T-helper 2 cell treated with Interferon-gamma antibody and Interleukin-4, amounts not matched to agents 5 μg/mL and 100 μg/mL, for 36 hours (primary cell): ENCODE measurements around the gene TM2D1.
"Not testable (repeated sequence)": the region's sequence is repeated elsewhere in the genome, so short reads cannot be mapped to it uniquely, and the experiment has no call there.

Experiments
- DNase-seq: peaks from one replicate; pipeline ENCODE4 v3.0.0; 2021; ENCODE audit warnings: low spot score
- H3K27ac Mint-ChIP-seq: one replicate; pipeline ENCODE4 v1.8.0; 2021; ENCODE audit warnings: mild to moderate bottlenecking, mixed read lengths
- H3K27me3 Mint-ChIP-seq: one replicate; pipeline ENCODE4 v1.8.0; 2021; ENCODE audit warnings: low read depth, mixed read lengths
- H3K36me3 Mint-ChIP-seq: one replicate; pipeline ENCODE4 v1.8.0; 2021; ENCODE audit warnings: low read depth, mixed read lengths
- H3K4me1 Mint-ChIP-seq: one replicate; pipeline ENCODE4 v1.8.0; 2021; ENCODE audit warnings: low read depth, mixed read lengths
- H3K4me3 Mint-ChIP-seq: one replicate; pipeline ENCODE4 v1.8.0; 2022; ENCODE audit warnings: mild to moderate bottlenecking, moderate library complexity, mixed read lengths
- H3K9me3 Mint-ChIP-seq: one replicate; pipeline ENCODE4 v1.8.0; 2021; ENCODE audit warnings: mixed read lengths

Gene TM2D1

GRCh38 chr1:61741711-61742619 lies 17.0 kb upstream of the TM2D1 start, which contains the start of gene PATJ:
Gene PATJ (plus strand): TSS chr1:61742480. CDS start chr1:61762893, 20,413 bp downstream.
- H3K27ac Mint-ChIP-seq, result peak within 1 kb of the TSS; percentile 69
- no peaks in the 10 kb centered on the region for H3K9me3 Mint-ChIP-seq
- peaks cover 21% of the 10 kb centered on the region for H3K4me1 Mint-ChIP-seq
- no peaks in the 10 kb centered on the region for H3K36me3 Mint-ChIP-seq
- peak; percentile 36 for DNase-seq
- peak within 1 kb of the TSS; percentile 90 for H3K4me3 Mint-ChIP-seq
- peaks cover 3% of the 10 kb centered on the region for H3K27me3 Mint-ChIP-seq

- no peaks in the 10 kb centered on the region for H3K36me3 Mint-ChIP-seq
- H3K4me1 Mint-ChIP-seq, result peaks cover 20% of the 10 kb centered on the region
- no peak overlapping the region for H3K27ac Mint-ChIP-seq
- DNase-seq, result no peak
- H3K4me3 Mint-ChIP-seq, result peak overlapping the region; percentile 90
- H3K27me3 Mint-ChIP-seq, result peaks cover 3% of the 10 kb centered on the region
- H3K9me3 Mint-ChIP-seq, result no peaks in the 10 kb centered on the region
These were observed 16.1 kb upstream of the TM2D1 start for GRCh38 chr1:61740751-61741700.

GRCh38 chr1:61732726-61733125 lies 7.8 kb upstream of the TM2D1 start:
- H3K36me3 Mint-ChIP-seq, result no peaks in the 10 kb centered on the region
- peaks cover 3% of the 10 kb centered on the region for H3K27me3 Mint-ChIP-seq
- DNase-seq, result no peak
- H3K27ac Mint-ChIP-seq, result no peak overlapping the region
- no peaks in the 10 kb centered on the region for H3K9me3 Mint-ChIP-seq
- peaks cover 2% of the 10 kb centered on the region for H3K4me1 Mint-ChIP-seq
- H3K4me3 Mint-ChIP-seq, result no peak overlapping the region

- H3K27me3 Mint-ChIP-seq, DNase-seq, H3K9me3 Mint-ChIP-seq: not testable (repeated sequence)
These were observed 5.7 kb upstream of the TM2D1 start for GRCh38 chr1:61730679-61731078.

GRCh38 chr1:61727544-61727943 lies 2.6 kb upstream of the TM2D1 start:
- Mint-ChIP-seq H3K4me1 (peaks cover 17% of the 10 kb centered on the region), H3K4me3 (no peak overlapping the region), H3K27ac (no peak overlapping the region), H3K27me3 (peaks cover 3% of the 10 kb centered on the region), H3K9me3 (no peaks in the 10 kb centered on the region), H3K36me3 (peaks cover 7% of the 10 kb centered on the region)
- no peak for DNase-seq

More at GRCh38 chr1:61730679-61731078, 5.7 kb upstream of the TM2D1 start:
- not testable (repeated sequence) for H3K4me3 Mint-ChIP-seq, H3K4me1 Mint-ChIP-seq, H3K36me3 Mint-ChIP-seq, H3K27ac Mint-ChIP-seq

- H3K27me3 Mint-ChIP-seq, result no peaks in the 10 kb centered on the region
- H3K4me1 Mint-ChIP-seq, result peaks cover 17% of the 10 kb centered on the region
- DNase-seq, result no peak
- H3K9me3 Mint-ChIP-seq, result no peaks in the 10 kb centered on the region
- peak overlapping the region; percentile 98 for H3K27ac Mint-ChIP-seq
- H3K4me3 Mint-ChIP-seq, result peak overlapping the region; percentile 96
- peaks cover 15% of the 10 kb centered on the region for H3K36me3 Mint-ChIP-seq
These were observed 482 bp downstream of the TM2D1 start for GRCh38 chr1:61724506-61724812.

GRCh38 chr1:61718996-61719663 lies 5.8 kb downstream of the TM2D1 start:
- H3K27ac Mint-ChIP-seq, DNase-seq, H3K9me3 Mint-ChIP-seq, H3K4me3 Mint-ChIP-seq, H3K4me1 Mint-ChIP-seq, H3K27me3 Mint-ChIP-seq: not testable (repeated sequence)
- H3K36me3 Mint-ChIP-seq, result peaks cover 18% of the 10 kb centered on the region

- no peak overlapping the region for H3K4me3 Mint-ChIP-seq
- H3K4me1 Mint-ChIP-seq, result peaks cover 1% of the 10 kb centered on the region
- DNase-seq, result no peak
- no peak overlapping the region for H3K27ac Mint-ChIP-seq
- H3K36me3 Mint-ChIP-seq, result peaks cover 30% of the 10 kb centered on the region
- H3K27me3 Mint-ChIP-seq, result no peaks in the 10 kb centered on the region
- H3K9me3 Mint-ChIP-seq, result no peaks in the 10 kb centered on the region
These were observed 13.0 kb downstream of the TM2D1 start for GRCh38 chr1:61711969-61712368.

GRCh38 chr1:61711257-61711656 lies 13.7 kb downstream of the TM2D1 start:
- not testable (repeated sequence) for H3K27ac Mint-ChIP-seq, DNase-seq, H3K4me3 Mint-ChIP-seq, H3K9me3 Mint-ChIP-seq, H3K27me3 Mint-ChIP-seq, H3K4me1 Mint-ChIP-seq
- H3K36me3 Mint-ChIP-seq, result peaks cover 29% of the 10 kb centered on the region

GRCh38 chr1:61709908-61710289 lies 15.0 kb downstream of the TM2D1 start:
- DNase-seq, result no peak
- H3K27me3 Mint-ChIP-seq, result no peaks in the 10 kb centered on the region
- H3K4me1 Mint-ChIP-seq, result peaks cover 1% of the 10 kb centered on the region
- H3K27ac Mint-ChIP-seq, result no peak overlapping the region
- no peaks in the 10 kb centered on the region for H3K9me3 Mint-ChIP-seq
- peaks cover 32% of the 10 kb centered on the region for H3K36me3 Mint-ChIP-seq
- H3K4me3 Mint-ChIP-seq, result no peak overlapping the region

GRCh38 chr1:61708953-61709907 lies 15.7 kb downstream of the TM2D1 start:
- no peak overlapping the region for H3K27ac Mint-ChIP-seq
- H3K9me3 Mint-ChIP-seq, result no peaks in the 10 kb centered on the region
- H3K36me3 Mint-ChIP-seq, result peaks cover 35% of the 10 kb centered on the region
- no peak overlapping the region for H3K4me3 Mint-ChIP-seq
- H3K4me1 Mint-ChIP-seq, result peaks cover 1% of the 10 kb centered on the region
- H3K27me3 Mint-ChIP-seq, result no peaks in the 10 kb centered on the region
- DNase-seq, result no peak

- no peaks in the 10 kb centered on the region for H3K4me1 Mint-ChIP-seq
- H3K27me3 Mint-ChIP-seq, result no peaks in the 10 kb centered on the region
- H3K9me3 Mint-ChIP-seq, result no peaks in the 10 kb centered on the region
- no peak for DNase-seq
- H3K4me3 Mint-ChIP-seq, result no peak overlapping the region
- H3K27ac Mint-ChIP-seq, result no peak overlapping the region
- H3K36me3 Mint-ChIP-seq, result peaks cover 44% of the 10 kb centered on the region
These were observed 24.8 kb downstream of the TM2D1 start for GRCh38 chr1:61699911-61700851.
